Activated gamma-delta T cell treated with anti-CD3 and anti-CD28 coated beads, Interleukin-2, amount 50 U/mL, for 16 hours (primary cell): ENCODE data around the gene EHD4.

ENCODE experiments used
- DNase-seq: peaks from one replicate; pipeline ENCODE4 v3.0.0-alpha.2; 2020; ENCODE audit warnings: low read depth

The EHD4 gene

GRCh38 chr15:41881086-41881485, 91.3 kb downstream of the EHD4 start:
- DNase-seq: no peak

GRCh38 chr15:41880156-41880877, 92.0 kb downstream of the EHD4 start:
- no peak for DNase-seq

GRCh38 chr15:41879321-41879845, 93.0 kb downstream of the EHD4 start:
- no peak for DNase-seq

GRCh38 chr15:41878355-41878699, 94.0 kb downstream of the EHD4 start:
- DNase-seq: no peak

GRCh38 chr15:41877631-41878354, 94.6 kb downstream of the EHD4 start:
- no peak for DNase-seq

GRCh38 chr15:41876689-41877088, 95.7 kb downstream of the EHD4 start:
- DNase-seq: no peak

- no peak for DNase-seq
These were observed 96.3 kb downstream of the EHD4 start for GRCh38 chr15:41876007-41876406.

GRCh38 chr15:41874736-41875135, 97.6 kb downstream of the EHD4 start:
- no peak for DNase-seq

GRCh38 chr15:41873711-41874110, 98.6 kb downstream of the EHD4 start:
- no peak for DNase-seq

- DNase-seq: no peak
These were observed 100.1 kb downstream of the EHD4 start for GRCh38 chr15:41872166-41872747.

- no peak for DNase-seq
These were observed 101.0 kb downstream of the EHD4 start for GRCh38 chr15:41871175-41871905.

- peak; percentile 36 for DNase-seq
These were observed 101.7 kb downstream of the EHD4 start for GRCh38 chr15:41870689-41871081.

- DNase-seq: no peak
These were observed 102.3 kb downstream of the EHD4 start for GRCh38 chr15:41869770-41870688.

GRCh38 chr15:41868321-41868720, 104.0 kb downstream of the EHD4 start:
- DNase-seq: no peak

- no peak for DNase-seq
These were observed 105.3 kb downstream of the EHD4 start for GRCh38 chr15:41866872-41867579.

- no peak for DNase-seq
These were observed 106.1 kb downstream of the EHD4 start for GRCh38 chr15:41866263-41866703.

GRCh38 chr15:41865490-41866055, 106.8 kb downstream of the EHD4 start:
- DNase-seq: no peak

- DNase-seq: no peak
These were observed 109.7 kb downstream of the EHD4 start for GRCh38 chr15:41862515-41863116.

- DNase-seq: no peak
These were observed 110.5 kb downstream of the EHD4 start for GRCh38 chr15:41861736-41862356.
